PC-9 (cell line): ENCODE results near the gene ADAMTS15. TPM values are rescaled to one million over a fixed set of nuclear protein-coding genes. Genes with fewer than 3 reads are reported as not detected.

ENCODE experiments used
- BruUV-seq: library from RNA; stranded (reverse); fragments of 400-500 nt; replicated peaks from 2 replicates; lab custom pipeline; 2021; lab: Mats Ljungman, UMichigan
- CTCF ChIA-PET: fragments of 300-600 bp; sonication (Branson Sonifier 250); formaldehyde crosslinking; loops from one replicate; lab custom pipeline; 2022; ENCODE audit warnings: antibody characterized with exemption; lab: Charles Lee
- POLR2A ChIA-PET: fragments of 300-600 bp; sonication (Branson Sonifier 250); formaldehyde crosslinking; loops from one replicate; lab custom pipeline; 2022; ENCODE audit warnings: antibody characterized with exemption; ENCODE audit not compliant: unreplicated experiment; lab: Charles Lee
- DNase-seq, 2 experiments: peaks; one replicate each; pipeline versions ENCODE4 v3.0.0 to v3.0.0-alpha.2; 2015 to 2022; ENCODE audit warnings: mixed read lengths in 1 of 2
- H2AFZ ChIP-seq: fragments of 200-600 bp; sonication (generic); 2 replicates; pipeline ENCODE4 v1.8.1; 2017; ENCODE audit warnings: antibody characterized with exemption
- H3F3A ChIP-seq: fragments of 200-600 bp; sonication (generic); 2 replicates; pipeline ENCODE4 v1.8.1; 2017; ENCODE audit warnings: antibody characterized with exemption, mild to moderate bottlenecking, low read depth; ENCODE audit not compliant: insufficient read depth
- H3K27ac ChIP-seq: fragments of 200-600 bp; sonication (generic); 2 replicates; pipeline ENCODE4 v1.6.1; 2016; ENCODE audit warnings: mixed run types
- H3K27me3 ChIP-seq: fragments of 200-600 bp; sonication (generic); 2 replicates; pipeline ENCODE4 v1.6.1; 2016; ENCODE audit warnings: low read depth, mixed run types; ENCODE audit not compliant: insufficient read depth
- H3K36me3 ChIP-seq: fragments of 200-600 bp; sonication (generic); 2 replicates; pipeline ENCODE4 v1.6.1; 2016; ENCODE audit warnings: low read depth, mixed run types
- H3K4me1 ChIP-seq: fragments of 200-600 bp; sonication (generic); replicated peaks from 2 replicates; pipeline ENCODE4 v1.6.1; 2016; ENCODE audit warnings: mixed run types; ENCODE audit not compliant: insufficient read depth
- H3K4me2 ChIP-seq: fragments of 200-600 bp; sonication (generic); 2 replicates; pipeline ENCODE4 v1.6.1; 2017; ENCODE audit warnings: mixed run types
- H3K4me3 ChIP-seq: fragments of 200-600 bp; sonication (generic); 2 replicates; pipeline ENCODE4 v1.6.1; 2016; ENCODE audit warnings: mixed run types
- H3K79me2 ChIP-seq: fragments of 200-600 bp; sonication (generic); 2 replicates; pipeline ENCODE4 v1.6.1; 2017; ENCODE audit warnings: low read depth, mixed run types
- H3K9me2 ChIP-seq: fragments of 200-600 bp; sonication (generic); 2 replicates; pipeline ENCODE4 v1.8.1; 2017; ENCODE audit warnings: mild to moderate bottlenecking; ENCODE audit not compliant: insufficient read depth
- H3K9me3 ChIP-seq: fragments of 200-600 bp; sonication (generic); 2 replicates; pipeline ENCODE4 v1.8.1; 2016; ENCODE audit warnings: low read depth; ENCODE audit not compliant: insufficient read depth
- H4K20me1 ChIP-seq: fragments of 200-600 bp; sonication (generic); 2 replicates; pipeline ENCODE4 v1.8.1; 2017; ENCODE audit not compliant: insufficient read depth
- EZH2 ChIP-seq: fragments of 200-600 bp; sonication (generic); IDR thresholded peaks from 2 replicates; pipeline ENCODE4 v1.8.0; 2017; ENCODE audit warnings: antibody characterized with exemption, low read depth
- intact Hi-C: fragments of 100-400 bp; cut with micrococcal nuclease; formaldehyde crosslinking; loops from one replicate; pipeline ENCODE4 v1.10.0; 2022; ENCODE audit not compliant: unreplicated experiment
- total RNA-seq: library from RNA; stranded (reverse); gene quantifications from 2 replicates; pipeline ENCODE4 v1.2.3, GENCODE V29; 2021
- TF ChIP-seq, protein P1 (sequence below): fragments of 200-600 bp; sonication (generic); conservative IDR thresholded peaks from 2 replicates; pipeline ENCODE4 v1.6.1; 2017; ENCODE audit warnings: mixed run types, antibody characterized with exemption, mild to moderate bottlenecking, moderate library complexity

Gene ADAMTS15
- total RNA-seq, 1 experiment from 2014 or later, result 2.2 TPM

DNA sequence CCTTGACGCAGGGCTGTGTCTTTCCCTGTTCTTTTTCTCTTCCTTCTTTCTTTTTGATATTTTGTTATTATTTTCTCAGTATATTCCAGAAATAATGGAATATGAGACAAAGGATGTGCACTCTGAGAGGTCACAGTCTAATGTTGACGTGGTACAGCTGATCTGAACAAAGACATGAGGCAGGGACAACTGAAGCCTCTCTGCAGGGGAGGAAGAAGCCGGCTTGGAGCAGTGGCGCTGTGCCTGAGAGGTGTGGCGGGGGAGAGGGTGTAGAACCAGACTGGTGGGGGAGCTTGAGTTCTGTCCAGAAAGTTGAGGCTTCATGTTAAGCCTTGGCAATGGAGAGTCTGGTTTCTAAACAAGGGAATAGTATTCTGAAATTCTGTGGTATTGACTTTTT, 34.7 kb downstream of the ADAMTS15 start:
- Histone ChIP-seq H3K27me3 (no peaks in the 10 kb centered on the region), H2AFZ (no peak overlapping the region), H3K4me3 (no peak overlapping the region), H3F3A (peaks cover 9% of the 10 kb centered on the region; the same call in 1 of the 2 replicates), H3K4me2 (no peak overlapping the region), H3K27ac (no peak overlapping the region), H3K9me2 (no peaks in the 10 kb centered on the region), H4K20me1 (no peaks in the 10 kb centered on the region), H3K36me3 (no peaks in the 10 kb centered on the region), H3K79me2 (no peaks in the 10 kb centered on the region), H3K9me3 (no peaks in the 10 kb centered on the region), H3K4me1 (peaks cover 14% of the 10 kb centered on the region)
- intact Hi-C loops, result no loop called here
- DNase-seq, result no peak
- POLR2A ChIA-PET, result no interaction called here
- TF ChIP-seq EZH2, result no peak
- TF ChIP-seq, protein P1, sequence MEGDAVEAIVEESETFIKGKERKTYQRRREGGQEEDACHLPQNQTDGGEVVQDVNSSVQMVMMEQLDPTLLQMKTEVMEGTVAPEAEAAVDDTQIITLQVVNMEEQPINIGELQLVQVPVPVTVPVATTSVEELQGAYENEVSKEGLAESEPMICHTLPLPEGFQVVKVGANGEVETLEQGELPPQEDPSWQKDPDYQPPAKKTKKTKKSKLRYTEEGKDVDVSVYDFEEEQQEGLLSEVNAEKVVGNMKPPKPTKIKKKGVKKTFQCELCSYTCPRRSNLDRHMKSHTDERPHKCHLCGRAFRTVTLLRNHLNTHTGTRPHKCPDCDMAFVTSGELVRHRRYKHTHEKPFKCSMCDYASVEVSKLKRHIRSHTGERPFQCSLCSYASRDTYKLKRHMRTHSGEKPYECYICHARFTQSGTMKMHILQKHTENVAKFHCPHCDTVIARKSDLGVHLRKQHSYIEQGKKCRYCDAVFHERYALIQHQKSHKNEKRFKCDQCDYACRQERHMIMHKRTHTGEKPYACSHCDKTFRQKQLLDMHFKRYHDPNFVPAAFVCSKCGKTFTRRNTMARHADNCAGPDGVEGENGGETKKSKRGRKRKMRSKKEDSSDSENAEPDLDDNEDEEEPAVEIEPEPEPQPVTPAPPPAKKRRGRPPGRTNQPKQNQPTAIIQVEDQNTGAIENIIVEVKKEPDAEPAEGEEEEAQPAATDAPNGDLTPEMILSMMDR, result no peak
- CTCF ChIA-PET, result no interaction called here
- no TSS peak for BruUV-seq

DNA sequence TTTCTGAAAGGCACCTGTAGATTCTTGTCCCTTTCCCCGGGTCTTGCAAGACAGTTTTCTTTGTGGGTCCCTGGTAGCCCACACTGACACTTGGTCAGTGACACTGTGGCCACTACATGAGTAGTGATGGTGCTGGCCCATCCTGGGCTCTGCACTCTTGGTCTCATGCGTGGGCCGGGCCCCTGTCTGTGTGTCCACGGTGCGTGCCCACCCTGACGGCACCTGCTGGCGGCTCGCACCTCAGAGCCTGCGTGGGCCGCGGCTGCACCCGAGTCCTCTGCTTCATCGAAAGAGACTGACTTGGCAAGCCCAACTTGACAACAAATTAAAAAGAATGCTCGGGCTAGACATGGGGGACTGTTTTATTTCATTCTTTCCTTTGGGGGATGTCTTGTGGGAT, 37.5 kb downstream of the ADAMTS15 start:
- H3K4me1 ChIP-seq, result no peaks in the 10 kb centered on the region
- H3K9me2 ChIP-seq, result no peaks in the 10 kb centered on the region
- intact Hi-C loops, result no loop called here
- no peaks in the 10 kb centered on the region for H3K27me3 ChIP-seq
- ChIA-PET CTCF (no interaction called here), POLR2A (no interaction called here)
- H3K4me3 ChIP-seq, result no peak overlapping the region
- H3K4me2 ChIP-seq, result no peak overlapping the region
- no peak for DNase-seq
- no TSS peak for BruUV-seq
- no peaks in the 10 kb centered on the region for H3K36me3 ChIP-seq
- H3K9me3 ChIP-seq, result no peaks in the 10 kb centered on the region
- no peaks in the 10 kb centered on the region for H4K20me1 ChIP-seq
- H2AFZ ChIP-seq, result no peak overlapping the region
- H3K79me2 ChIP-seq, result no peaks in the 10 kb centered on the region
- no peak overlapping the region for H3K27ac ChIP-seq
- H3F3A ChIP-seq, result no peaks in the 10 kb centered on the region
- no peak for TF ChIP-seq EZH2
- TF ChIP-seq, protein P1, result no peak

DNA sequence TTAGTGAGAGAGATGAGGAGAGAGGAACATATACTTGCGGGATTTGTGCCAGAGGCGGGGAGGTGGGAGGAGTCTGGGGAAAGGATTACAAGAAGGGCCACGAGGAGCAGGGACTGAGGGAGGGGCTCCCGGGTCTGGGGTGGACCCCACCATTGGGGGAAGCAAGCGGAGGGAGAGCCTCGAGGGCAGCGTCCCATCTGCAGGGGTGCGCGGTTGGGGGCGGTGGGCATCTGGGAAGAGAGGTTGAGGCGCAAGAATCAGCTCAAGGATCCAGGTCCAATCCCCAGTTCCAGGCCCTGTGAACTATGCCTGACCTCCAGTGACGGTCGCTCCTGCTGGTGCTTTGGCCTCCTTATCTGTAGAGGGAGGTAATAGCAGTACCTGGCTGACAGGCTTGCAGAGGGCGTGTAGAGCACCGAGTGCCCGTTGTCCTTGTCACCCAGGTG, 38.0 kb downstream of the ADAMTS15 start:
- Histone ChIP-seq H4K20me1 (no peaks in the 10 kb centered on the region), H3K27me3 (no peaks in the 10 kb centered on the region), H3K4me1 (no peaks in the 10 kb centered on the region), H3F3A (no peaks in the 10 kb centered on the region), H3K9me2 (no peaks in the 10 kb centered on the region), H3K79me2 (no peaks in the 10 kb centered on the region), H3K9me3 (no peaks in the 10 kb centered on the region), H3K27ac (no peak overlapping the region), H2AFZ (no peak overlapping the region), H3K4me2 (no peak overlapping the region), H3K4me3 (no peak overlapping the region), H3K36me3 (no peaks in the 10 kb centered on the region)
- POLR2A ChIA-PET, result no interaction called here
- TF ChIP-seq EZH2, result no peak
- TF ChIP-seq, protein P1, result no peak
- CTCF ChIA-PET, result no interaction called here
- intact Hi-C loops, result no loop called here
- no peak for DNase-seq
- BruUV-seq, result no TSS peak
